PFSK-1 (cell line): ENCODE data around the gene PLA2G5.

Experiments
- FOXP2 ChIP-seq: optimal IDR thresholded peaks from 2 replicates; pipeline ENCODE3; 2011; ENCODE audit warnings: borderline replicate concordance, control low read depth, inconsistent platforms; ENCODE audit not compliant: insufficient read depth; ENCODE audit errors: extremely low read length, extremely low read depth
- POLR2AphosphoS5 ChIP-seq: IDR thresholded peaks from 2 replicates; pipeline ENCODE4 v1.6.1; 2012; ENCODE audit warnings: low read depth, mild to moderate bottlenecking, control low read depth, low read length, moderate library complexity
- SIN3A ChIP-seq: IDR thresholded peaks from 2 replicates; pipeline ENCODE4 v1.6.1; 2012; ENCODE audit warnings: mild to moderate bottlenecking, low read length, moderate library complexity, borderline replicate concordance; ENCODE audit not compliant: insufficient read depth
- TAF1 ChIP-seq: IDR thresholded peaks from 2 replicates; pipeline ENCODE4 v1.6.1; 2012; ENCODE audit warnings: low read length, control low read depth, borderline replicate concordance; ENCODE audit not compliant: insufficient read depth

- no peak for TF ChIP-seq SIN3A
- no peak for TF ChIP-seq POLR2AphosphoS5
- no peak for TF ChIP-seq FOXP2
- no peak for TF ChIP-seq TAF1
These were observed 24.0 kb downstream of the PLA2G5 start for GRCh38 chr1:20093940-20094391.
